ENCODE results near the gene FAAP100. TPM values are rescaled to one million over a fixed set of nuclear protein-coding genes. Genes with fewer than 3 reads are reported as not detected.

The FAAP100 gene
- total and polyA plus RNA-seq, 2 experiments from 2014 or later = 25.2 to 44.9 TPM

DNA sequence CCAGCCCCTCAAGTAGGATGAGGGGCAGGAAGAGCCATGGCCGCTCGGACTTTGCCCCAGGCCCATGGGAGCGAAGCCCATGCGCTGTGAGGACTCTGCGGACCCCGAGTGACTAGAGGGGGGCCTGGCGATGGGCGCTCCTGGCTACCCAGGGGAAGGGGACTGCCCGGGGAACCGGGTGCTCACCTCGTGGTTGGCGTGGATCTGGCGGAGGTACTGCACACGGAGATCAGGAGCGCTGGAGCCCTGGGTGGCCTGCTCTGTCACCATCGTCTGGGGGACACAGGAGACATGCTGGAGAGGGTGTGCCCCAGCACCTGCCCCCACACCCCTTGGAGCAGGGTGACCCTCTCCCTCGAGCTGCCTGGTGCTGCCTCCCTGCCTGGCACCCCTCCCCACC, 11.0 kb downstream of the FAAP100 start:
- Histone ChIP-seq H3K36me3 (ENCODE audit: low read depth) (no peaks in the 10 kb centered on the region; the same call in 1 of the 2 replicates), H3K9me2 (ENCODE audit: insufficient read depth) (no peaks in the 10 kb centered on the region)
- 91% methylated on average over 9 to 17 of the region's 17 CpGs for WGBS, 2 experiments (ENCODE audit: low coverage in 1 of 2, low lambda C conversion rate in 2 of 2, missing lambda C conversion rate in 2 of 2)

DNA sequence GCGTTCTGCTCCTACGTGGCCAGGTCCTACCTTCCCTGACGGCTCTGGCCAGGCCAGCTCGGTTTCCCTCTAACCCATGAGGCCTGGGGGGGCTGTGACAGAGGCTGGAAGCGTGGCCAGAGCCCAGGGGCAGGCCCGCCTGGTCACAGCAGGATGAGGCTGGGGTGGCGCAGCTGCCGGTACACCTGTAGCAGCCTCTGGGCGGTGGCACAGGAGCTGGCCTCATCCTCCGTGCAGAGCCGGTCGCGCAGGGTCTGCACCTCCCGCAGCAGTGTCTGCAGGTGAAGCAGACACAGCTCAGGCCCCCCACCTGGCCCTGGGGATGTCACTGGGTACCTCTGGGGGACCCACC, 11.5 kb downstream of the FAAP100 start:
- Histone ChIP-seq H4K20me1 (ENCODE audit: insufficient read depth) (no peaks in the 10 kb centered on the region), H3K4me2 (ENCODE audit: unreplicated experiment) (no peak overlapping the region), H3K9ac (no peak overlapping the region), H2AFZ (no peak overlapping the region), H3K4me3 (no peak overlapping the region), H3K36me3 (ENCODE audit: low read depth) (no peaks in the 10 kb centered on the region; the same call in 1 of the 2 replicates), H3F3A (ENCODE audit: insufficient read depth) (no peaks in the 10 kb centered on the region), H3K27me3 (replicated peaks; ENCODE audit: insufficient read depth) (no peaks in the 10 kb centered on the region), H3K79me2 (ENCODE audit: insufficient read depth) (no peaks in the 10 kb centered on the region), H3K4me1 (ENCODE audit: insufficient read depth) (no peaks in the 10 kb centered on the region), H3K9me3 (ENCODE audit: low read depth) (no peaks in the 10 kb centered on the region), H3K9me2 (ENCODE audit: insufficient read depth) (no peaks in the 10 kb centered on the region), H3K27ac (no peak overlapping the region)
- in situ Hi-C loops (cut with MboI) = no loop called here
- WGBS, 2 experiments (ENCODE audit: low coverage in 1 of 2, low lambda C conversion rate in 2 of 2, missing lambda C conversion rate in 2 of 2) = 96 to 98% methylated on average over 12 to 14 of the region's 14 CpGs
- no peak for DNase-seq
- TF ChIP-seq EZH2 (IDR thresholded peaks at IDR 0.05; ENCODE audit: insufficient read depth, poor library complexity, severe bottlenecking) (no peak), EZH2phosphoT487 (IDR thresholded peaks at IDR 0.05; ENCODE audit: insufficient read depth, low read depth) (no peak)

More for the DNA sequence above, 11.0 kb downstream of the FAAP100 start:
- Histone ChIP-seq H3K27me3 (replicated peaks; ENCODE audit: insufficient read depth) (no peaks in the 10 kb centered on the region), H2AFZ (no peak overlapping the region), H3F3A (ENCODE audit: insufficient read depth) (no peaks in the 10 kb centered on the region), H3K4me3 (no peak overlapping the region), H3K4me2 (ENCODE audit: unreplicated experiment) (no peak overlapping the region), H3K9me3 (ENCODE audit: low read depth) (no peaks in the 10 kb centered on the region), H3K9ac (no peak overlapping the region), H3K4me1 (ENCODE audit: insufficient read depth) (no peaks in the 10 kb centered on the region), H3K79me2 (ENCODE audit: insufficient read depth) (no peaks in the 10 kb centered on the region), H4K20me1 (ENCODE audit: insufficient read depth) (no peaks in the 10 kb centered on the region), H3K27ac (no peak overlapping the region)
- no peak for DNase-seq
- TF ChIP-seq EZH2 (IDR thresholded peaks at IDR 0.05; ENCODE audit: insufficient read depth, poor library complexity, severe bottlenecking) (no peak), EZH2phosphoT487 (IDR thresholded peaks at IDR 0.05; ENCODE audit: insufficient read depth, low read depth) (no peak)
- in situ Hi-C loops (cut with MboI) = no loop called here

DNA sequence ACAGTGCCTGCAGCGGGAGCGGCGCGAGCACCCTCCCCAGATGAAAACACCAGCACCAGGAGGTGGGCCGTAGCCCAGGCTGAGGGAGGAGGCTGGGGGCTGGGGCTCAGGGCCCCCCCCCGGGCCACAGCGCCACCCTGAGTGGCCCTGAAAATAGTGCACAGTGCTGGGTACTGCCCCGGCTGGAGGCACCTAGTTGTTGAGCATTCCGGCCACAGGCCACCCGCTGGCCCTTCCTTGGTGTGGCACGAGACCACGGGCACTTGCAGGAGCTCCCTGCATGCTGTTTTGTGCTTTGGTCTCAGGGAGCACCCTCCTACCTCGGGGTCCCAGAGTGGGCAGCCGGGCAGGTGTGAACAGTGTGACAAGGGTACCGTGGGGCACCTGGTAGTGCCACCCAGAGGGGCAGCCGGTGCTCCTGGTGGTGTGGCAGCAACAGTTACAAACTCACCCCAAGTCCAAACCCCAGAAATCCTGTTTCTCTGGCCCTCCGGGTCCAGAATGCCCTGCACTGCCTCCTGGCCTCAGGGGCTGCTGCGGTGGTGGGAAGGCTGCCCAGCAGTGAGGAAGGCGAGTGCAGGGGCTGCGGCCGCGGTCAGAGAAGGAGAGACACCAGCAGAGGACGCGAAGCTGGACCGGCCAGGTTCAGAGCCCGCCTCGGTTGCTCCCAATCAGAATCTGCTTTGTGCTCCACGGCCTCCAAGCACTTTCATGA, 12.0 kb downstream of the FAAP100 start:
- Histone ChIP-seq H3K4me2 (ENCODE audit: unreplicated experiment) (no peak overlapping the region), H3K79me2 (ENCODE audit: insufficient read depth) (no peaks in the 10 kb centered on the region), H3K27ac (no peak overlapping the region), H4K20me1 (ENCODE audit: insufficient read depth) (no peaks in the 10 kb centered on the region), H3K27me3 (replicated peaks; ENCODE audit: insufficient read depth) (no peaks in the 10 kb centered on the region), H3K9me3 (ENCODE audit: low read depth) (no peaks in the 10 kb centered on the region), H3F3A (ENCODE audit: insufficient read depth) (no peaks in the 10 kb centered on the region), H3K9ac (no peak overlapping the region), H3K4me3 (no peak overlapping the region), H3K36me3 (ENCODE audit: low read depth) (no peaks in the 10 kb centered on the region; the same call in 1 of the 2 replicates), H3K4me1 (ENCODE audit: insufficient read depth) (no peaks in the 10 kb centered on the region), H3K9me2 (ENCODE audit: insufficient read depth) (no peaks in the 10 kb centered on the region), H2AFZ (no peak overlapping the region)
- in situ Hi-C loops (cut with MboI) = no loop called here
- no peak for TF ChIP-seq EZH2phosphoT487 (IDR thresholded peaks at IDR 0.05; ENCODE audit: insufficient read depth, low read depth)
- TF ChIP-seq EZH2 (IDR thresholded peaks at IDR 0.05; ENCODE audit: insufficient read depth, poor library complexity, severe bottlenecking) = no peak
- no peak for DNase-seq
- WGBS, 2 experiments (ENCODE audit: low coverage in 1 of 2, low lambda C conversion rate in 2 of 2, missing lambda C conversion rate in 2 of 2) = 92 to 95% methylated on average over 25 to 26 of the region's 28 CpGs

DNA sequence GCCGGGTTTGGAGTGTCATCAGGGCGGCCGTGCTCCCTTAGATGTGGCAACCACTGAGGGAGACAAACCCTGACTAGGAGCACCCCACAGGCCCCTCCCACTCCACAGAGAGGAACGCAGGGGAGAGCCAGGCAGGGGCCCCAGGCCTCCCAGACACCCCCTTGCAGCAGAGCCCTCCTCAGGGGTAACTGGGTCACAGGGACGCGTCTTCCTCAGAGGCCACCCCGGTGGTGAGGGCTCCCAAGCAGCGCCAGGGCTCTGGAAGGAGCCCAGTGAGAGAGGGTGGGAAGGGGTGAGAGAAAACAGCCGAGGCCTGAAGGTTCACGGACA, 12.6 kb downstream of the FAAP100 start:
- no peak for DNase-seq
- no peaks in the 10 kb centered on the region for H3K27me3 ChIP-seq (replicated peaks; ENCODE audit: insufficient read depth)
- no peaks in the 10 kb centered on the region; the same call in 1 of the 2 replicates for H3K36me3 ChIP-seq (ENCODE audit: low read depth)
- H3K9me2 ChIP-seq (ENCODE audit: insufficient read depth) = no peaks in the 10 kb centered on the region
- no peak overlapping the region for H3K27ac ChIP-seq
- H3K4me2 ChIP-seq (ENCODE audit: unreplicated experiment) = no peak overlapping the region
- no peak overlapping the region for H3K9ac ChIP-seq
- no peaks in the 10 kb centered on the region for H3F3A ChIP-seq (ENCODE audit: insufficient read depth)
- no peaks in the 10 kb centered on the region for H3K4me1 ChIP-seq (ENCODE audit: insufficient read depth)
- WGBS, 2 experiments (ENCODE audit: low coverage in 1 of 2, low lambda C conversion rate in 2 of 2, missing lambda C conversion rate in 2 of 2) = 87 to 88% methylated on average over 10 of the region's 10 CpGs
- no peaks in the 10 kb centered on the region for H4K20me1 ChIP-seq (ENCODE audit: insufficient read depth)
- no peaks in the 10 kb centered on the region for H3K79me2 ChIP-seq (ENCODE audit: insufficient read depth)
- TF ChIP-seq EZH2 (IDR thresholded peaks at IDR 0.05; ENCODE audit: insufficient read depth, poor library complexity, severe bottlenecking) (no peak), EZH2phosphoT487 (IDR thresholded peaks at IDR 0.05; ENCODE audit: insufficient read depth, low read depth) (no peak)
- no peak overlapping the region for H2AFZ ChIP-seq
- in situ Hi-C loops (cut with MboI) = no loop called here
- H3K9me3 ChIP-seq (ENCODE audit: low read depth) = no peaks in the 10 kb centered on the region
- no peak overlapping the region for H3K4me3 ChIP-seq

Measured in GM23248 (cell line).